ENCODE measurements around the gene OTULINL. TPM values are rescaled to one million over a fixed set of nuclear protein-coding genes. Genes with fewer than 3 reads are reported as not detected.
A peak's percentile ranks its signal among the peaks of the same experiment; 100 is the strongest.
"Not testable (repeated sequence)": the region's sequence is repeated elsewhere in the genome, so short reads cannot be mapped to it uniquely, and the experiment has no call there.

Gene OTULINL
- 10 to 100 TPM; 36.6 to 77.8 (median 47.1) TPM for polyA plus RNA-seq

GRCh38 chr5:14581106-14581890, at the start of gene OTULINL:
TSS of gene OTULINL (plus strand) at chr5:14581792. CDS start at chr5:14581895, 103 bp downstream.
- Mint-ChIP-seq H3K27ac (peak within 1 kb of the TSS; percentile 86 to 94 (median 92)), H3K9me3 (no peaks in the 10 kb centered on the region), H3K36me3 (peaks cover 0 to 3% (median 0%) of the 10 kb centered on the region in 3 donors), H3K27me3 (ENCODE audit: low read depth in 3 of 3) (peaks cover 2 to 16% (median 12%) of the 10 kb centered on the region in 3 donors), H3K4me1 (peaks cover 44 to 50% of the 10 kb centered on the region in 2 donors), H3K4me3 (peak within 1 kb of the TSS; percentile 84 to 89 (median 86))
- peak; percentile 83 to 86 (median 86) for DNase-seq

DNA sequence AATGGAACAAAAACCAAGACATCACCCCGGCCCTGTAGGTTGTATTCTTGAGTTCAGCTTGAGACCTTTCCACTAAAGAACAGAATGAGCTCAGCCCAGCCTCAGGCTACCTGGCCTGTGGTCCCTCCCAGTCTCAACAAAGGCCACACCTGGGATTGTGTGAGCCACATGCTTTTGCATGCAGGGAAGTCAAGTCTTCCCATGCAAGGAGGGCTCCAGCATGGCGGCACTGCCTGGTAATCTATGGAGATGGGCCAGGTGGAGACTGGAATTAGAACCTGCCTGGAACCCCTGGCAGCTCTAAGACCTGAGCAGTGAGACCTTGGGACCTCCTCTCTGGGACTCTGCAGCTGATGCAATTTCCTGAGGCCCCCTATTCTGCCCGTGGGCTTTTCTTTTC, 49.4 kb upstream of the OTULINL start:
- H3K9me3 Mint-ChIP-seq, result no peaks in the 10 kb centered on the region
- H3K36me3 Mint-ChIP-seq, result peaks cover 0 to 3% (median 0%) of the 10 kb centered on the region in 3 donors
- DNase-seq, result no peak
- H3K4me1 Mint-ChIP-seq, result no peaks in the 10 kb centered on the region
- no peaks in the 10 kb centered on the region for H3K27me3 Mint-ChIP-seq (ENCODE audit: low read depth in 3 of 3)
- H3K27ac Mint-ChIP-seq, result no peak overlapping the region
- H3K4me3 Mint-ChIP-seq, result no peak overlapping the region

GRCh38 chr5:14534773-14535172, 46.8 kb upstream of the OTULINL start:
- no peak for DNase-seq
- Mint-ChIP-seq H3K4me3 (no peak overlapping the region), H3K27ac (no peak overlapping the region)

GRCh38 chr5:14545308-14545707, 36.3 kb upstream of the OTULINL start:
- peaks cover 1 to 14% (median 2%) of the 10 kb centered on the region in 3 donors for H3K27me3 Mint-ChIP-seq (ENCODE audit: low read depth in 3 of 3)
- DNase-seq, result no peak
- no peak overlapping the region for H3K4me3 Mint-ChIP-seq
- H3K9me3 Mint-ChIP-seq, result peaks cover 0 to 19% (median 10%) of the 10 kb centered on the region in 6 donors
- H3K27ac Mint-ChIP-seq, result no peak overlapping the region
- H3K4me1 Mint-ChIP-seq, result peaks cover 4 to 7% of the 10 kb centered on the region in 2 donors
- H3K36me3 Mint-ChIP-seq, result peaks cover 7 to 15% (median 13%) of the 10 kb centered on the region in 3 donors

More at GRCh38 chr5:14534773-14535172, 46.8 kb upstream of the OTULINL start:
- no peaks in the 10 kb centered on the region for H3K27me3 Mint-ChIP-seq (ENCODE audit: low read depth in 3 of 3)
- H3K9me3 Mint-ChIP-seq, result peaks cover 0 to 2% (median 0%) of the 10 kb centered on the region in 6 donors
- no peaks in the 10 kb centered on the region for H3K4me1 Mint-ChIP-seq
- no peaks in the 10 kb centered on the region for H3K36me3 Mint-ChIP-seq

GRCh38 chr5:14545862-14546261, 35.7 kb upstream of the OTULINL start:
- Mint-ChIP-seq H3K4me3 (no peak overlapping the region), H3K4me1 (peaks cover 4 to 7% of the 10 kb centered on the region in 2 donors), H3K9me3 (peaks cover 0 to 14% (median 9%) of the 10 kb centered on the region in 6 donors), H3K27ac (no peak overlapping the region), H3K27me3 (ENCODE audit: low read depth in 3 of 3) (peaks cover 0 to 9% (median 2%) of the 10 kb centered on the region in 3 donors), H3K36me3 (peaks cover 6 to 14% (median 10%) of the 10 kb centered on the region in 3 donors)
- DNase-seq, result no peak

- no peak overlapping the region for H3K4me3 Mint-ChIP-seq
- no peaks in the 10 kb centered on the region for H3K36me3 Mint-ChIP-seq
- H3K4me1 Mint-ChIP-seq, result peaks cover 4 to 7% of the 10 kb centered on the region in 2 donors
- no peaks in the 10 kb centered on the region for H3K9me3 Mint-ChIP-seq
- peaks cover 0 to 9% (median 0%) of the 10 kb centered on the region in 3 donors for H3K27me3 Mint-ChIP-seq (ENCODE audit: low read depth in 3 of 3)
- DNase-seq, result no peak
- H3K27ac Mint-ChIP-seq, result no peak overlapping the region
These were observed 33.9 kb upstream of the OTULINL start for GRCh38 chr5:14547666-14548065.

- Mint-ChIP-seq H3K4me1 (peaks cover 4 to 7% of the 10 kb centered on the region in 2 donors), H3K27ac (no peak overlapping the region), H3K36me3 (no peaks in the 10 kb centered on the region), H3K9me3 (no peaks in the 10 kb centered on the region), H3K27me3 (ENCODE audit: low read depth in 3 of 3) (peaks cover 0 to 10% (median 2%) of the 10 kb centered on the region in 3 donors), H3K4me3 (no peak overlapping the region)
- DNase-seq, result no peak
These were observed 30.4 kb upstream of the OTULINL start for GRCh38 chr5:14551211-14551610.

- no peak for DNase-seq
- Mint-ChIP-seq H3K27me3 (ENCODE audit: low read depth in 3 of 3) (peaks cover 0 to 10% (median 2%) of the 10 kb centered on the region in 3 donors), H3K4me1 (peaks cover 4 to 7% of the 10 kb centered on the region in 2 donors), H3K4me3 (no peak overlapping the region), H3K9me3 (no peaks in the 10 kb centered on the region), H3K27ac (no peak overlapping the region), H3K36me3 (no peaks in the 10 kb centered on the region)
These were observed 29.6 kb upstream of the OTULINL start for GRCh38 chr5:14552017-14552416.

DNA sequence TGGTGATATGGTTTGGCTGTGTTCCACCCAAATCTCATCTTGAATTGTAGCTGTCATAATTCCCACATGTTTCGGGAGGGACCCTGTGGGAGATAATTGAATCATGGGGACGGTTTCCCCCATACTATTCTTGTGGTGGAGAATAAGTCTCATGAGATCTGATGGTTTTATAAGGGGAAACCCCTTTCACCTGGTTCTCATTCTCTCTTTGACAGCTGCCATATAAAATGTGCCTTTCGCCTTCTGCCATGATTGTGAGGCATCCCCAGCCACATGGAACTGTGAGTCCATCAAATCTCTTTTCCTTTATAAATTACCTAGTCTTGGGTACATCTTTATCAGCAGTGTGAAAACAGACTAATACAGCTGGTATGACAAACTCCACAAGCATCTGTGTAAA, 27.3 kb upstream of the OTULINL start:
- not testable (repeated sequence) for H3K9me3 Mint-ChIP-seq; H3K36me3 Mint-ChIP-seq; H3K27me3 Mint-ChIP-seq (ENCODE audit: low read depth in 3 of 3); DNase-seq; H3K27ac Mint-ChIP-seq; H3K4me3 Mint-ChIP-seq
- H3K4me1 Mint-ChIP-seq, result peaks cover 15 to 17% of the 10 kb centered on the region in 2 donors

GRCh38 chr5:14556015-14556414, 25.6 kb upstream of the OTULINL start:
- Mint-ChIP-seq H3K4me3 (no peak overlapping the region), H3K27ac (no peak overlapping the region), H3K9me3 (no peaks in the 10 kb centered on the region)

DNA sequence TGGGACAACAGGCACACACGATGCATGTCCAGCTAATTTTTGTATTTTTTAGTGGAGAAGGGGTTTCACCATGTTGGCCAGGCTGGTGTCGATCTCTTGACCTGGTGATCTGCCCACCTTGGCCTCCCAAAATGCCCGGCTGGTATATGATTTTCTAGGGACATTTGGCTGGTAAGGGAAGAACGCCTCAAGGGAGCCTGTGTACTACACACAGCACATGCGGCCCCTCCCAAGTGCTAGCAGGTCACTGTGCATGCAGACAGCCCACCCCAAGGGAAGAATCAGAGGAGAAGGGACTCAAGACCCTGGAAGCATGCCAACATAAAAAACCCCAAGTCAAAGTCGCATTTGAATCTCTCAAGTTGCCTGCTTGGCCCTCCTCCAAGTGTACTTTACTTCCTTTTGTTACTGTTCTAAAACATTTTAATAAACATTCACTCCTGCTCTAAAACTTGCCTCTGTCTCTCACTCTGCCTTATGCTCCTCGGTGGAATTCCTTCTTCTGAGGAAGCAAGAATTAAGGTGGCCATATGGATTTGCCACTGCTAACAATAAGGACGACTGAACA, 24.3 kb upstream of the OTULINL start:
- no peak overlapping the region for H3K27ac Mint-ChIP-seq
- H3K4me1 Mint-ChIP-seq, result peaks cover 32 to 35% of the 10 kb centered on the region in 2 donors
- DNase-seq, result no peak
- H3K27me3 Mint-ChIP-seq (ENCODE audit: low read depth in 3 of 3), result peaks cover 0 to 10% (median 2%) of the 10 kb centered on the region in 3 donors
- H3K9me3 Mint-ChIP-seq, result no peaks in the 10 kb centered on the region
- H3K4me3 Mint-ChIP-seq, result no peak overlapping the region
- H3K36me3 Mint-ChIP-seq, result no peaks in the 10 kb centered on the region

More at GRCh38 chr5:14556015-14556414, 25.6 kb upstream of the OTULINL start:
- Mint-ChIP-seq H3K4me1 (peaks cover 29 to 30% of the 10 kb centered on the region in 2 donors), H3K36me3 (no peaks in the 10 kb centered on the region), H3K27me3 (ENCODE audit: low read depth in 3 of 3) (peaks cover 0 to 10% (median 2%) of the 10 kb centered on the region in 3 donors)
- no peak for DNase-seq

- no peak for DNase-seq
- Mint-ChIP-seq H3K4me3 (peak overlapping the region in 2 of 5 donors; percentile 18 to 30), H3K4me1 (peaks cover 32 to 35% of the 10 kb centered on the region in 2 donors), H3K36me3 (no peaks in the 10 kb centered on the region), H3K27ac (no peak overlapping the region), H3K27me3 (ENCODE audit: low read depth in 3 of 3) (peaks cover 0 to 10% (median 2%) of the 10 kb centered on the region in 3 donors), H3K9me3 (no peaks in the 10 kb centered on the region)
These were observed 23.7 kb upstream of the OTULINL start for GRCh38 chr5:14557791-14558415.

DNA sequence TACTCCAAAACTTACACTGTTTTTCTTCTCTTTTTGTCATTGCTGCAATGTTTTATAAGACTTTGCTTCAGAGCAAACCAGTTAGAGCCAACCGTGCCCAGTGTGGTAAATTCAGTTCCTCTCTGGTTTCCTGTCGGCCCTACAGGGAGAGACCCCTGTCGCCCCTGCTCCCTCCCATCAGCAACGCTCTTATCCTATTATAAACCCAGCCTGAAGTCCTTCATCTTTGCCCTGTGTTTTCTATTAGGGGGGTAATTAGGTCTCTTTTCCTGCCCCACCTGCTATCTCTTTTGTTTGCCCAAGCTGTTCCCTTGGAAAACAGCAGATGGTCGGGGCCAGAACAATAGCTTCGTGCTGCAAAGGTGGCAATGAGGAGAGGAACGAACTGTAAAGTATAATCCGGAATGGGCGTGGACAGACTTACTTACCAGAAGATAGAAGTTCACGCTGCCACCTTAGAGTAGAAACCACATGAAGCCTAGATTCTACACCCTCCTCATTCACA, 21.4 kb upstream of the OTULINL start:
- H3K4me1 Mint-ChIP-seq, result peaks cover 32 to 35% of the 10 kb centered on the region in 2 donors
- H3K27me3 Mint-ChIP-seq (ENCODE audit: low read depth in 3 of 3), result peaks cover 0 to 7% (median 2%) of the 10 kb centered on the region in 3 donors
- no peaks in the 10 kb centered on the region for H3K36me3 Mint-ChIP-seq
- peak overlapping the region; percentile 64 to 83 (median 76) for H3K27ac Mint-ChIP-seq
- peak; percentile 35 to 40 (median 37) for DNase-seq
- H3K4me3 Mint-ChIP-seq, result peak overlapping the region; percentile 78 to 86 (median 83)
- H3K9me3 Mint-ChIP-seq, result no peaks in the 10 kb centered on the region

All from immature natural killer cell (primary cell).